OCI-LY3 (cell line): Measurements from ENCODE around the gene NOS1AP.

ENCODE experiments used
- EZH2phosphoT487 ChIP-seq: fragments of 200-600 bp; shearing (Covaris generic); IDR thresholded peaks from 2 replicates; pipeline ENCODE4 v1.6.1; 2018; ENCODE audit warnings: antibody characterized with exemption, mixed run types, low read depth
- TF ChIP-seq, protein P1 (sequence below): fragments of 200-600, 300-600 bp; sonication (generic); IDR thresholded peaks from 2 replicates; pipeline ENCODE4 v1.5.1; 2014; ENCODE audit warnings: antibody characterized with exemption, low read length, low read depth

DNA sequence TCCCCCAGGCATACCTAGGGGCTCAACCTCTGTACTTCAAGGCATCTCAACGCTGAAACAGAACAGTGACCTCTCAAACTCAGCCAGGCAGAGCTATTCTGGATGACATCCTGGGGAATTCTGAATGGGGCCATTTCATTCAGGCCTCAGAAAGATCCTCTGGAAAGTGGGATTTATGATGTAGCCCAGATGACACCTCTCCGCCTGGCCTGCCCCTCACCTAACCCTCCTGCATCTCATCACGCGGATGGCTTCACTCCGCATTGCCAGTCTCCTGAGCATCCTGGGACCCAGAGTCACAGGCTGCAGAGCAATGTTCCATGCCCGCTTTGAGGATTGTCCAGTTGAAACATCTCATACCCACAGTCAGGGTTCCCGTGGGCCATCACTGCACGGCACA is 306.0 kb downstream of the NOS1AP start:
- TF ChIP-seq, protein P1, sequence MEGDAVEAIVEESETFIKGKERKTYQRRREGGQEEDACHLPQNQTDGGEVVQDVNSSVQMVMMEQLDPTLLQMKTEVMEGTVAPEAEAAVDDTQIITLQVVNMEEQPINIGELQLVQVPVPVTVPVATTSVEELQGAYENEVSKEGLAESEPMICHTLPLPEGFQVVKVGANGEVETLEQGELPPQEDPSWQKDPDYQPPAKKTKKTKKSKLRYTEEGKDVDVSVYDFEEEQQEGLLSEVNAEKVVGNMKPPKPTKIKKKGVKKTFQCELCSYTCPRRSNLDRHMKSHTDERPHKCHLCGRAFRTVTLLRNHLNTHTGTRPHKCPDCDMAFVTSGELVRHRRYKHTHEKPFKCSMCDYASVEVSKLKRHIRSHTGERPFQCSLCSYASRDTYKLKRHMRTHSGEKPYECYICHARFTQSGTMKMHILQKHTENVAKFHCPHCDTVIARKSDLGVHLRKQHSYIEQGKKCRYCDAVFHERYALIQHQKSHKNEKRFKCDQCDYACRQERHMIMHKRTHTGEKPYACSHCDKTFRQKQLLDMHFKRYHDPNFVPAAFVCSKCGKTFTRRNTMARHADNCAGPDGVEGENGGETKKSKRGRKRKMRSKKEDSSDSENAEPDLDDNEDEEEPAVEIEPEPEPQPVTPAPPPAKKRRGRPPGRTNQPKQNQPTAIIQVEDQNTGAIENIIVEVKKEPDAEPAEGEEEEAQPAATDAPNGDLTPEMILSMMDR: no peak
- TF ChIP-seq EZH2phosphoT487: no peak
